H1 (cell line): ENCODE measurements around the gene TSPAN1. TPM values are rescaled to one million over a fixed set of nuclear protein-coding genes. Genes with fewer than 3 reads are reported as not detected.
A peak's percentile ranks its signal among the peaks of the same experiment; 100 is the strongest.

Experiments
- BACH1 ChIP-seq: IDR thresholded peaks from 2 replicates; pipeline ENCODE4 v1.6.1; 2012; ENCODE audit warnings: low read length, improper control_type of control experiment
- CHD7 ChIP-seq: fragments of 300-600 bp; sonication (generic); IDR thresholded peaks from 2 replicates; pipeline ENCODE4 v1.7.1; 2012; ENCODE audit warnings: low read length, moderate library complexity, mild to moderate bottlenecking, inconsistent platforms; ENCODE audit not compliant: insufficient replicate concordance
- CREB1 ChIP-seq: IDR thresholded peaks from 2 replicates; pipeline ENCODE4 v1.6.1; 2012; ENCODE audit warnings: inconsistent platforms
- GTF2F1 ChIP-seq: IDR thresholded peaks from 2 replicates; pipeline ENCODE4 v1.6.1; 2012; ENCODE audit warnings: low read depth, low read length, improper control_type of control experiment, borderline replicate concordance
- HDAC2 ChIP-seq, 2 experiments: fragments of 300-600 bp in 1 of 2; sonication (generic) in 1 of 2; IDR thresholded peaks; 2 replicates each; pipeline ENCODE4 v1.6.1; 2011 to 2012; ENCODE audit warnings: low read depth in 2 of 2, low read length in 2 of 2, mild to moderate bottlenecking in 2 of 2, moderate library complexity in 2 of 2, borderline replicate concordance in 1 of 2, inconsistent platforms in 1 of 2
- JUND ChIP-seq: IDR thresholded peaks from 2 replicates; pipeline ENCODE4 v1.6.1; 2011; ENCODE audit warnings: mild to moderate bottlenecking, improper control_type of control experiment, low read length
- KDM4A ChIP-seq: IDR thresholded peaks from one replicate; pipeline ENCODE4 v1.7.1; 2012; ENCODE audit warnings: low read depth, mild to moderate bottlenecking, moderate library complexity, low read length, inconsistent platforms; ENCODE audit not compliant: severe bottlenecking
- MAX ChIP-seq: IDR thresholded peaks from 2 replicates; pipeline ENCODE4 v1.6.1; 2012; ENCODE audit warnings: inconsistent platforms
- POU5F1 ChIP-seq: IDR thresholded peaks from 2 replicates; pipeline ENCODE4 v1.6.1; 2011; ENCODE audit warnings: low read depth, mild to moderate bottlenecking, low read length, moderate library complexity
- SAP30 ChIP-seq: fragments of 300-600 bp; sonication (generic); IDR thresholded peaks from 2 replicates; pipeline ENCODE4 v1.7.1; 2012; ENCODE audit warnings: low read length, moderate library complexity, mild to moderate bottlenecking, inconsistent platforms; ENCODE audit not compliant: insufficient read depth, insufficient replicate concordance
- polyA plus RNA-seq, 7 experiments: library from polyadenylated mRNA; depleted of rRNA in 3 of 7; stranded (reverse) in 5 of 7; unstranded in 2 of 7; fragments of >200 nt in 5 of 7; fragments of 200-250 nt in 2 of 7; gene quantifications; 1 replicate in 5 of 7; 2 replicates in 1 of 7; 4 replicates in 1 of 7; pipeline versions ENCODE4 v1.2.1 to v1.2.3, GENCODE V29; 2011 to 2013; ENCODE audit warnings: missing spikeins in 2 of 7, mixed read lengths in 2 of 7
- total RNA-seq: library from RNA; stranded (reverse); fragmentation: NEBNext Ultra II Directional; extraction: Animal tissue kit (Norgen Biotek cat#: 25700); gene quantifications from 2 replicates; pipeline ENCODE4 v1.2.1, GENCODE V29; 2021

Gene TSPAN1
- total and polyA plus RNA-seq, 2 of the 8 experiments (the other 6 are each of a cell fraction or from before 2014, with no cell fraction given): 0.05 TPM; not detected in 1

DNA sequence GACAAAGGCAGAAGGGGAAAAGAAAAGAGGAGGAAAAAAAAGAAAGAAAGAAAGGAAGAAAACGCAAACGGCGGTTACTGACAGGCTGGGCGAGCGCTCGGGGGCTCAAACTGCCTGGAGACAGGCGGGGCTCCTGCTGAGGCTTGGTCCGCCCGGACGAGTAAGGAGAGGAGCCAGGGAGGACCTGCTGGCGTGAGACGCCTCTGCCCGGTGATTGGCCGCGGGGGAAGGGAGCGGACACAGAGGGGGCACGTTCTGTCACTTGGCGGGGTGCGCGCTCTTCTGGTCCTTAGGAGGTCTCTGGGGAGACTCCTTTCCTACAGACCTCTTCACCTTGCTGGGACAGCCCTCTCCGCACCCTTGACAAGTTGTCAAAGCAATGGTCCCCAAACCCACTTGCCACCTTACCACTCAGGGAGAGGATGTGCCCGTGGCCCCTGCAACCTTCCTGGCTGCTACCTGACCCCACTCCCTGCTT lies 41.7 kb upstream of the TSPAN1 start (continued):
- no peak for TF ChIP-seq CHD7
- 0 out of 4 replicates have a peak, but pooled peaks of 1 of the 2 experiments have one; percentile 9 for TF ChIP-seq HDAC2 (IDR thresholded peaks at IDR 0.05; ENCODE audit: borderline replicate concordance in 1 of 2, low read depth in 2 of 2, low read length in 2 of 2)
- peak; percentile 93 for TF ChIP-seq KDM4A
- no peak for TF ChIP-seq BACH1
- no peak; the same call in 1 of the 2 replicates for TF ChIP-seq MAX
- no peak for TF ChIP-seq POU5F1
- no peak for TF ChIP-seq GTF2F1
- TF ChIP-seq JUND: no peak
- no peak for TF ChIP-seq CREB1
- peak; percentile 87 for TF ChIP-seq SAP30
